ENCODE results near the gene TMC5. TPM values are rescaled to one million over a fixed set of nuclear protein-coding genes. Genes with fewer than 3 reads are reported as not detected.

TMC5 gene
- total and polyA plus RNA-seq, 2 of the 13 experiments (the other 11 are each of a cell fraction or from before 2014, with no cell fraction given) = 0.09 to 0.41 TPM

DNA sequence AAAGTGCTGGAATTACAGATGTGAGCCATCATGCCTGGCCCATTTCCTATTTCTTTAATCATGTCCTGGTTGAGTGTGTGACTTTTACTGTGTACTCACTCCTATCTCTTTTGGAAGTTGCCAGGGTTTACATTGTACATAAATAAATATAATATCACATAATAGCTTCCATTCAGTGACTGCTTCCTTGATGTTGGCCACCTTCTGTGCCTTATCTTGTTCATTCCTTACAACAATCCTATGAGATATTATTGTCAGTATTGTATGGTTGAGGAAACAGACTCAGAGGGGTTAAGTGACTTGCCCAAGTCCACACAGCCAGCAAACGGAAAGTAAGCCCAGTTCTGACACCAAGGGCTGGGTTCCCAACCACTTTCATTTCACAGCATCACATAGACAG, 16.9 kb downstream of the TMC5 start:
- in situ Hi-C loops (cut with HindIII; ENCODE audit: extremely low pct_ligation_motif_present, low pct_unique_long_range_greater_than_20kb) = no loop called here
- H3K36me3 ChIP-seq (replicated peaks in 1 of 2; ENCODE audit: control insufficient read depth in 1 of 2, insufficient read depth in 2 of 2, low read length in 2 of 2) = no peaks in the 10 kb centered on the region
- H3K27me3 ChIP-seq (ENCODE audit: control insufficient read depth in 1 of 2, insufficient read depth in 2 of 2, low read length in 2 of 2) = peaks cover 0 to 5% of the 10 kb centered on the region in 2 experiments; a peak in 2 of 5 replicates
- no peaks in the 10 kb centered on the region for H4K20me1 ChIP-seq (ENCODE audit: insufficient read depth, low read length)
- no peak for ATAC-seq
- H2AFZ ChIP-seq (ENCODE audit: low read length) = no peak overlapping the region
- 10% methylated on average over 1 of the region's 1 CpG for WGBS (ENCODE audit: low lambda C conversion rate)
- no peak for DNase-seq (ENCODE audit: low spot score)
- H3K27ac ChIP-seq (ENCODE audit: extremely low read length, insufficient read depth, low read length) = no peak overlapping the region
- POLR2A ChIA-PET = no interaction called here
- H3K4me1 ChIP-seq (ENCODE audit: insufficient read depth, low read length) = peaks cover 15% of the 10 kb centered on the region
- no peak overlapping the region for H3K4me2 ChIP-seq (ENCODE audit: low read depth, low read length)
- no peak overlapping the region for H3K4me3 ChIP-seq (replicated peaks in 1 of 3; ENCODE audit: insufficient read depth in 1 of 3, low read depth in 2 of 3, low read length in 3 of 3)
- TF ChIP-seq ZNF674 (CRISPR knock-in tag; IDR thresholded peaks at IDR 0.05; ENCODE audit: low read depth) (no peak), NFYC (CRISPR knock-in tag; IDR thresholded peaks at IDR 0.05) (no peak), ZNF761 (CRISPR knock-in tag; conservative IDR thresholded peaks at IDR 0.05) (no peak), ZNF318 (CRISPR knock-in tag; IDR thresholded peaks at IDR 0.05) (no peak), ZNF777 (CRISPR knock-in tag; IDR thresholded peaks at IDR 0.05) (no peak), LCORL (IDR thresholded peaks at IDR 0.05) (no peak), LCORL (CRISPR knock-in tag; IDR thresholded peaks at IDR 0.05) (no peak), ETV5 (CRISPR knock-in tag; IDR thresholded peaks at IDR 0.05; ENCODE audit: borderline replicate concordance) (no peak), CHCHD3 (CRISPR knock-in tag; IDR thresholded peaks at IDR 0.05) (no peak), CERS6 (CRISPR knock-in tag; IDR thresholded peaks at IDR 0.05) (no peak), MED1 (CRISPR knock-in tag; IDR thresholded peaks at IDR 0.05) (no peak), ZKSCAN8 (CRISPR knock-in tag; IDR thresholded peaks at IDR 0.05; ENCODE audit: borderline replicate concordance) (no peak), ZC3H4 (CRISPR knock-in tag; IDR thresholded peaks at IDR 0.05; ENCODE audit: borderline replicate concordance) (no peak), ZNF772 (CRISPR knock-in tag; IDR thresholded peaks at IDR 0.05) (no peak)
- TF ChIP-seq, protein P1, sequence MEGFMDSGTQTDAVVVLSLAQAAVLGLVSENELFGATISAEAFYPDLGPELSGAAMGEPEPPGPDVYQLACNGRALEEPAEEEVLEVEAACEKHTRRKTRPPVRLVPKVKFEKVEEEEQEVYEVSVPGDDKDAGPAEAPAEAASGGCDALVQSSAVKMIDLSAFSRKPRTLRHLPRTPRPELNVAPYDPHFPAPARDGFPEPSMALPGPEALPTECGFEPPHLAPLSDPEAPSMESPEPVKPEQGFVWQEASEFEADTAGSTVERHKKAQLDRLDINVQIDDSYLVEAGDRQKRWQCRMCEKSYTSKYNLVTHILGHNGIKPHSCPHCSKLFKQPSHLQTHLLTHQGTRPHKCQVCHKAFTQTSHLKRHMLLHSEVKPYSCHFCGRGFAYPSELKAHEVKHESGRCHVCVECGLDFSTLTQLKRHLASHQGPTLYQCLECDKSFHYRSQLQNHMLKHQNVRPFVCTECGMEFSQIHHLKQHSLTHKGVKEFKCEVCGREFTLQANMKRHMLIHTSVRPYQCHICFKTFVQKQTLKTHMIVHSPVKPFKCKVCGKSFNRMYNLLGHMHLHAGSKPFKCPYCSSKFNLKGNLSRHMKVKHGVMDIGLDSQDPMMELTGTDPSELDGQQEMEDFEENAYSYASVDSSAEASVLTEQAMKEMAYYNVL (CRISPR knock-in tag; IDR thresholded peaks at IDR 0.05; ENCODE audit: borderline replicate concordance) = no peak
- TF ChIP-seq, protein P2, sequence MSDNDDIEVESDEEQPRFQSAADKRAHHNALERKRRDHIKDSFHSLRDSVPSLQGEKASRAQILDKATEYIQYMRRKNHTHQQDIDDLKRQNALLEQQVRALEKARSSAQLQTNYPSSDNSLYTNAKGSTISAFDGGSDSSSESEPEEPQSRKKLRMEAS (IDR thresholded peaks at IDR 0.05) = no peak
- intact Hi-C loops (cut with micrococcal nuclease; ENCODE audit: unreplicated experiment) = no loop called here
- no peaks in the 10 kb centered on the region for H3K9me3 ChIP-seq (ENCODE audit: low read length)
- FAIRE-seq = no peak
- no peaks in the 10 kb centered on the region for H3K79me2 ChIP-seq (ENCODE audit: insufficient read depth, low read length)
- no TSS peak for BruUV-seq (replicated peaks)
- H3K9ac ChIP-seq (ENCODE audit: insufficient read depth, low read depth, low read length) = no peak overlapping the region
- CTCF ChIA-PET (ENCODE audit: low intra/inter-chr PET ratio, low total read pairs) = no interaction called here
